ENCODE results near the gene GRK1.

The GRK1 gene

DNA sequence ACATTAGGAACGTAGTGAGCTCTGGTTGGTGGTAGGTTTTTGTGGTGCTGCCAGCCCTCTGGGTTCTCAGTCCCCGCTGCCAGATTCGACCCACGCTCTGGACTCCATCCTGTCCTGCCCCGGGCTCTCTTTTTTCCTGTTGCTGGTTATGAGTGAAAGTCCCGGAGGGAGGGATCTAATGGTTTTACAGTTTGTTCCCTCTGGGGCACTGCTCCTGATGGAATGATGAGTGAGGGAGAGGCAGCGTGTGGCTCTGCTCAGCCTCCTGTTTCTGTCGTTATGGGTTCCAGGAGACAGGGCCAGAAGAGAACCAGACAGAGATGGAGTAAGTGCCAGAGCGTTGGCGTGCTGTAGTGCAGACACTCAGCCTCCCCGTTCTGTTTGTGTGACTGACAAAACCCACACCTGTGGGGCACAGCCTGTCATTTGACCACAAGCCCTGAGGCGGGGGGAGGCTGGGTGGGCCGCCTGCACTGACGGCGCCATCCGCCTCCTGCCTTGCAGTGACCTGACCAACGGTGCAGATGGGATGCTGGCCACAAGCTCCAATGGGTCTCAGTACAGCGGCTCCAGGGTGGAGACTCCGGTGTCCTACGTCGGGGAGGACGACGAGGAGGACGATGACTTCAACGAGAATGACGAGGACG is 27.3 kb upstream of the GRK1 start:
- H3K4me1 ChIP-seq (ENCODE audit: control insufficient read depth, insufficient read depth, low read length, poor library complexity, severe bottlenecking) = no peaks in the 10 kb centered on the region
- peaks cover 42% of the 10 kb centered on the region for H3K36me3 ChIP-seq (ENCODE audit: control insufficient read depth, insufficient read depth, low read length)
- DNase-seq = no peak
- no peak overlapping the region for H3K4me3 ChIP-seq (ENCODE audit: insufficient read depth, low read depth, low read length, poor library complexity, severe bottlenecking)
- H3K9me3 ChIP-seq (ENCODE audit: control insufficient read depth, low read length) = no peaks in the 10 kb centered on the region
- no peaks in the 10 kb centered on the region for H3K27me3 ChIP-seq (replicated peaks; ENCODE audit: control insufficient read depth, insufficient read depth, low read length, poor library complexity, severe bottlenecking)
- no peak overlapping the region for H3K27ac ChIP-seq (ENCODE audit: insufficient read depth, low read length, poor library complexity, severe bottlenecking)

DNA sequence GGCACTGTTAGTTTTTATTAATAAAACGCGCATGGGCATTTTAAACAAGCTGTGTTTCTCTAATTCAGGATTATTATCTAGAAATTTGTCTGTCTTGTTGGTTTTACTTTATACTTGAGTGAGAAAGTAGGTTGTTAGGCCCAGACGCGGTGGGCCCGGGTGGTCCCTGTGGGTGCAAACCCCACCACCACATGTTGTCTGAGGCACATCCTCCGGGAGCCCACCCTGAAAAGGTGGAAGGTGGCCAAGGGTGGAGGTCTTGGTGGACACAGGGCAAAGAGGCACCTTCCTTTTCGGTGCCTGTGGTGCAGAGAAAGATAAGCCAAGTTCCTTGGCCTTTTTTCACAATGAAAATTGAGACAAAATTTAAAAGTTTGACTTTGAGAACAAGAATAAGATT is 25.6 kb upstream of the GRK1 start:
- Histone ChIP-seq H3K27ac (ENCODE audit: insufficient read depth, low read length, poor library complexity, severe bottlenecking) (no peak overlapping the region), H3K4me1 (ENCODE audit: control insufficient read depth, insufficient read depth, low read length, poor library complexity, severe bottlenecking) (no peaks in the 10 kb centered on the region), H3K4me3 (ENCODE audit: insufficient read depth, low read depth, low read length, poor library complexity, severe bottlenecking) (no peak overlapping the region), H3K27me3 (replicated peaks; ENCODE audit: control insufficient read depth, insufficient read depth, low read length, poor library complexity, severe bottlenecking) (no peaks in the 10 kb centered on the region), H3K9me3 (ENCODE audit: control insufficient read depth, low read length) (no peaks in the 10 kb centered on the region), H3K36me3 (ENCODE audit: control insufficient read depth, insufficient read depth, low read length) (peaks cover 27% of the 10 kb centered on the region)
- no peak for DNase-seq

DNA sequence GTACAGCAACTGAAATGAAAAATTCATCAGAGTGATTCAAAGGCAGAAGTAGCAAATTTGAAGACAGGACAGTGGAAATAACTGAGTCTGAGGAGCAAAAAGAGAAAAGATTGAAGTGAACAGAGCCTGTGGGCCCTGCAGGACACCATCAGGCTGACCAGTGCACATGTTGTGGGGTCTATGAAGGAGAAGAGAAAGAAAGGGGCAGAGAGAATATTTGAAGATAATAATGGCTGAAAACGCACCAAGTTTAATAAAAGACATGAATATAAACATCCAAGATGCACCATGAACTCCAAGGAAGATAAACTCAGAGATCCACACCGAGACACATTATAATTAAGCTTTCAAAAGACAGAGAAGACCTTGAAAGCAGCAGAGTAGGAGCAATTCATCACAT is 24.5 kb upstream of the GRK1 start:
- Histone ChIP-seq H3K4me3 (ENCODE audit: insufficient read depth, low read depth, low read length, poor library complexity, severe bottlenecking) (no peak overlapping the region), H3K9me3 (ENCODE audit: control insufficient read depth, low read length) (no peaks in the 10 kb centered on the region), H3K27ac (ENCODE audit: insufficient read depth, low read length, poor library complexity, severe bottlenecking) (no peak overlapping the region), H3K36me3 (ENCODE audit: control insufficient read depth, insufficient read depth, low read length) (peaks cover 20% of the 10 kb centered on the region), H3K4me1 (ENCODE audit: control insufficient read depth, insufficient read depth, low read length, poor library complexity, severe bottlenecking) (no peaks in the 10 kb centered on the region), H3K27me3 (replicated peaks; ENCODE audit: control insufficient read depth, insufficient read depth, low read length, poor library complexity, severe bottlenecking) (no peaks in the 10 kb centered on the region)
- no peak for DNase-seq

GRCh38 chr13:113643593-113643992 is 23.4 kb upstream of the GRK1 start:
- no peaks in the 10 kb centered on the region for H3K4me1 ChIP-seq (ENCODE audit: control insufficient read depth, insufficient read depth, low read length, poor library complexity, severe bottlenecking)
- H3K36me3 ChIP-seq (ENCODE audit: control insufficient read depth, insufficient read depth, low read length) = peaks cover 11% of the 10 kb centered on the region
- DNase-seq = no peak
- no peak overlapping the region for H3K27ac ChIP-seq (ENCODE audit: insufficient read depth, low read length, poor library complexity, severe bottlenecking)
- no peaks in the 10 kb centered on the region for H3K9me3 ChIP-seq (ENCODE audit: control insufficient read depth, low read length)
- no peaks in the 10 kb centered on the region for H3K27me3 ChIP-seq (replicated peaks; ENCODE audit: control insufficient read depth, insufficient read depth, low read length, poor library complexity, severe bottlenecking)
- no peak overlapping the region for H3K4me3 ChIP-seq (ENCODE audit: insufficient read depth, low read depth, low read length, poor library complexity, severe bottlenecking)

- Histone ChIP-seq H3K36me3 (ENCODE audit: control insufficient read depth, insufficient read depth, low read length) (peaks cover 3% of the 10 kb centered on the region), H3K4me3 (ENCODE audit: insufficient read depth, low read depth, low read length, poor library complexity, severe bottlenecking) (no peak overlapping the region), H3K9me3 (ENCODE audit: control insufficient read depth, low read length) (no peaks in the 10 kb centered on the region)
These were observed 22.2 kb upstream of the GRK1 start for GRCh38 chr13:113644800-113645199.

GRCh38 chr13:113645329-113645728 is 21.7 kb upstream of the GRK1 start:
- Histone ChIP-seq H3K36me3 (ENCODE audit: control insufficient read depth, insufficient read depth, low read length) (no peaks in the 10 kb centered on the region), H3K27ac (ENCODE audit: insufficient read depth, low read length, poor library complexity, severe bottlenecking) (no peak overlapping the region), H3K4me3 (ENCODE audit: insufficient read depth, low read depth, low read length, poor library complexity, severe bottlenecking) (no peak overlapping the region), H3K9me3 (ENCODE audit: control insufficient read depth, low read length) (no peaks in the 10 kb centered on the region), H3K4me1 (ENCODE audit: control insufficient read depth, insufficient read depth, low read length, poor library complexity, severe bottlenecking) (no peaks in the 10 kb centered on the region), H3K27me3 (replicated peaks; ENCODE audit: control insufficient read depth, insufficient read depth, low read length, poor library complexity, severe bottlenecking) (no peaks in the 10 kb centered on the region)
- DNase-seq = no peak

More at GRCh38 chr13:113644800-113645199, 22.2 kb upstream of the GRK1 start:
- no peak for DNase-seq
- H3K27ac ChIP-seq (ENCODE audit: insufficient read depth, low read length, poor library complexity, severe bottlenecking) = no peak overlapping the region
- H3K27me3 ChIP-seq (replicated peaks; ENCODE audit: control insufficient read depth, insufficient read depth, low read length, poor library complexity, severe bottlenecking) = no peaks in the 10 kb centered on the region
- H3K4me1 ChIP-seq (ENCODE audit: control insufficient read depth, insufficient read depth, low read length, poor library complexity, severe bottlenecking) = no peaks in the 10 kb centered on the region

DNA sequence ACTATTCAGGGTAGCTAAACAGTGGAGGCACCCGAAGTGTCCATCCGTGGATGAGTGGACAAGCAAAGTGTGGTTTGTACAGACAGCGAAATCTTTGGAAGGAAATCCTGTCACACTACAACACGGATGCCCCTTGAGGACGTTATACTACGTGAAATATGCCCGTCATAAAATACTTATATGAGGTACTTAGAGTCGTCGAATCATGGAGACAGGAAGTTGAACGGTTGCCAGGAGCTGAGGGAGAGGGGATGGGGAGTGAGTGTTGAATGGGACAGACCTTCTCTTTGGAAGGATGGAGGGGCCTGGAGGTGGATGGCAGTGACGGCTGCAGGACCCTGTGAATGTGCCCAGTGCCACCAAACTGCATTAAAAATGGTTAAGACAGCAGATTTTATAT is 20.6 kb upstream of the GRK1 start:
- Histone ChIP-seq H3K27ac (ENCODE audit: insufficient read depth, low read length, poor library complexity, severe bottlenecking) (no peak overlapping the region), H3K36me3 (ENCODE audit: control insufficient read depth, insufficient read depth, low read length) (no peaks in the 10 kb centered on the region), H3K9me3 (ENCODE audit: control insufficient read depth, low read length) (no peaks in the 10 kb centered on the region), H3K4me3 (ENCODE audit: insufficient read depth, low read depth, low read length, poor library complexity, severe bottlenecking) (no peak overlapping the region), H3K27me3 (replicated peaks; ENCODE audit: control insufficient read depth, insufficient read depth, low read length, poor library complexity, severe bottlenecking) (no peaks in the 10 kb centered on the region), H3K4me1 (ENCODE audit: control insufficient read depth, insufficient read depth, low read length, poor library complexity, severe bottlenecking) (no peaks in the 10 kb centered on the region)
- no peak for DNase-seq

GRCh38 chr13:113646921-113647340 is 20.1 kb upstream of the GRK1 start:
- no peak overlapping the region for H3K27ac ChIP-seq (ENCODE audit: insufficient read depth, low read length, poor library complexity, severe bottlenecking)
- H3K27me3 ChIP-seq (replicated peaks; ENCODE audit: control insufficient read depth, insufficient read depth, low read length, poor library complexity, severe bottlenecking) = no peaks in the 10 kb centered on the region
- H3K36me3 ChIP-seq (ENCODE audit: control insufficient read depth, insufficient read depth, low read length) = no peaks in the 10 kb centered on the region
- no peak overlapping the region for H3K4me3 ChIP-seq (ENCODE audit: insufficient read depth, low read depth, low read length, poor library complexity, severe bottlenecking)
- DNase-seq = no peak
- no peaks in the 10 kb centered on the region for H3K9me3 ChIP-seq (ENCODE audit: control insufficient read depth, low read length)
- H3K4me1 ChIP-seq (ENCODE audit: control insufficient read depth, insufficient read depth, low read length, poor library complexity, severe bottlenecking) = no peaks in the 10 kb centered on the region

DNA sequence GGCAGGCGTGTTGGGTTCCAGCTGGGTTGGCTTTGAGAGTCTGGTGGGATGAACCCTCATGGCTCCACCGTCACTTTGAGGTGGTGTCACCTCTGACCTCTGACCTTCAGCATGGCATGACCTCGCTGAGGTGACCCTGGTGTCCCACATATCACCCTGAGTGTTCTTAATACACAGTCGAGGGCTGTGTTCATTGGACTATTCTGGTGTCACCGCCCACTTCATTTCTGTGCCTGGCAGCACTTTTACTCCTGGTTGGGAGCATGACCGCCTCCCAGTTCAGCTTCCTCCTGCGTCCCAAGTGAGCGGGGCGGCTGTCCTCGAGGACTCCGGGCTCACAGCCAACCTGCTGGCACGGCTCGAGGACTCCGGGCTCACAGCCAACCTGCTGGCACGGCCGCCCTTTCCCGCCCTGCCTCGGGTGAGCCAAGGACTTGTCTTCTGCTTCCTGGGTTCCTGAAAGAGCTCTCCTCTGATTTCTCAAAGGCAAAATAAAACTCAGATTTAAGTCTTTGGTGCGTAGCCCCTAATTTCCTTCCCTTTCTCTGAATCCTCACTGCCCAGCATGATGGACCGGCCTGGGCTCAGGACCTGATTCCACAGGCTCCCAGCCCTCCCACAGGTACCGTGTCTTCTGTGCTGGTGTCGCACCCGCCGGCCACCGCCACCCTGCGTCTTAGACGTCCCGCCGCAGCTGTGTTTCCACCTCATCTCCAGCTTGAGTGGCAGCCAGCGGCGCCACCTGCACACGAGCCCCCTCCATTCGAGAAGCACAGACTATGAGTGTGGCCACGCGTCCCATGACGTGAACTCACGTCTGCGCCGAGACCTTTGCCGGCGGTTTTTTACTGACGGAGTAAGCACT is 19.4 kb upstream of the GRK1 start:
- Histone ChIP-seq H3K36me3 (ENCODE audit: control insufficient read depth, insufficient read depth, low read length) (no peaks in the 10 kb centered on the region), H3K9me3 (ENCODE audit: control insufficient read depth, low read length) (no peaks in the 10 kb centered on the region), H3K27ac (ENCODE audit: insufficient read depth, low read length, poor library complexity, severe bottlenecking) (no peak overlapping the region), H3K4me1 (ENCODE audit: control insufficient read depth, insufficient read depth, low read length, poor library complexity, severe bottlenecking) (no peaks in the 10 kb centered on the region), H3K4me3 (ENCODE audit: insufficient read depth, low read depth, low read length, poor library complexity, severe bottlenecking) (no peak overlapping the region), H3K27me3 (replicated peaks; ENCODE audit: control insufficient read depth, insufficient read depth, low read length, poor library complexity, severe bottlenecking) (no peaks in the 10 kb centered on the region)
- DNase-seq = no peak

- H3K9me3 ChIP-seq (ENCODE audit: control insufficient read depth, low read length) = no peaks in the 10 kb centered on the region
- DNase-seq = no peak
- H3K4me1 ChIP-seq (ENCODE audit: control insufficient read depth, insufficient read depth, low read length, poor library complexity, severe bottlenecking) = no peaks in the 10 kb centered on the region
- no peaks in the 10 kb centered on the region for H3K36me3 ChIP-seq (ENCODE audit: control insufficient read depth, insufficient read depth, low read length)
- no peak overlapping the region for H3K4me3 ChIP-seq (ENCODE audit: insufficient read depth, low read depth, low read length, poor library complexity, severe bottlenecking)
- no peaks in the 10 kb centered on the region for H3K27me3 ChIP-seq (replicated peaks; ENCODE audit: control insufficient read depth, insufficient read depth, low read length, poor library complexity, severe bottlenecking)
- H3K27ac ChIP-seq (ENCODE audit: insufficient read depth, low read length, poor library complexity, severe bottlenecking) = no peak overlapping the region
These were observed 18.8 kb upstream of the GRK1 start for GRCh38 chr13:113648216-113648610.

Data from effector memory CD4-positive, alpha-beta T cell (primary cell).